Lower leg skin (tissue), 3 donors: ENCODE measurements around the gene NOL11.

ENCODE experiments used
- POLR2A ChIP-seq, 2 donors: fragments of 450-650 bp; IDR thresholded peaks; one replicate each; pipeline ENCODE4 v1.6.1; 2016 to 2017; ENCODE audit warnings: antibody characterized with exemption in 2 of 2, mild to moderate bottlenecking in 1 of 2, moderate library complexity in 1 of 2
- TF ChIP-seq, protein P1 (sequence below), 3 donors: fragments of 450-650 bp; IDR thresholded peaks; one replicate each; pipeline ENCODE4 v1.5.1; 2016; ENCODE audit warnings: antibody characterized with exemption in 3 of 3, mild to moderate bottlenecking in 3 of 3, moderate library complexity in 2 of 3

DNA sequence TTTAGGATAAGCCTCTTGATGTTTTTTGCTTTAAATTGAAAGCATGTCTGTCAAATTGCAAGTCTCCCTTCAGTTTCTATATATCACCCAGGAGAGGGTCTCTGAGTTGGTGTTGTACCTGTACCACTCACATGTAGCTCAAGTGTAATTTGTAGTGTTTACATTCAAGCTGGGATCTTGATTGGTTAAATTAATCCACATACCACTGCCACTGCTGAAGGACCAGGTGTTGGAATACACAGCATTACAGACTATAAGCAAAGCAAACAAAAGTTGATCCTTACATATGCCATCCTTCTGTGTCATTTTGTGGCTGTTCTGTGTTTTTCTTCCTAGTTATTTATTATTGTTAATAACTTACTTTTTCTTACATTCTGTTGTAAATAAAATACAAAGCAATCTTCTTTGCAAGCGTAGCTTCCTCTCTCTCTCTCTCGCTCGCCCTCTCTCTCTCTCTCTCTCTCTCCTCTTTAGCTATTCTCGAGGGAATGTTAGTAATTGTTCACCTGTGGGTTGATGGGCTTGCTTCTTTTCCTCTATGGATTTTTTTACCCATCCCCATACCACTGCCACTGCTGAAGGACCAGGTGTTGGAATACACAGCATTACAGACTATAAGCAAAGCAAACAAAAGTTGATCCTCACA, 20.8 kb upstream of the NOL11 start:
- TF ChIP-seq, protein P1, sequence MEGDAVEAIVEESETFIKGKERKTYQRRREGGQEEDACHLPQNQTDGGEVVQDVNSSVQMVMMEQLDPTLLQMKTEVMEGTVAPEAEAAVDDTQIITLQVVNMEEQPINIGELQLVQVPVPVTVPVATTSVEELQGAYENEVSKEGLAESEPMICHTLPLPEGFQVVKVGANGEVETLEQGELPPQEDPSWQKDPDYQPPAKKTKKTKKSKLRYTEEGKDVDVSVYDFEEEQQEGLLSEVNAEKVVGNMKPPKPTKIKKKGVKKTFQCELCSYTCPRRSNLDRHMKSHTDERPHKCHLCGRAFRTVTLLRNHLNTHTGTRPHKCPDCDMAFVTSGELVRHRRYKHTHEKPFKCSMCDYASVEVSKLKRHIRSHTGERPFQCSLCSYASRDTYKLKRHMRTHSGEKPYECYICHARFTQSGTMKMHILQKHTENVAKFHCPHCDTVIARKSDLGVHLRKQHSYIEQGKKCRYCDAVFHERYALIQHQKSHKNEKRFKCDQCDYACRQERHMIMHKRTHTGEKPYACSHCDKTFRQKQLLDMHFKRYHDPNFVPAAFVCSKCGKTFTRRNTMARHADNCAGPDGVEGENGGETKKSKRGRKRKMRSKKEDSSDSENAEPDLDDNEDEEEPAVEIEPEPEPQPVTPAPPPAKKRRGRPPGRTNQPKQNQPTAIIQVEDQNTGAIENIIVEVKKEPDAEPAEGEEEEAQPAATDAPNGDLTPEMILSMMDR (IDR thresholded peaks at IDR 0.05), result no peak
- no peak for TF ChIP-seq POLR2A (IDR thresholded peaks at IDR 0.05)
